Stimulated activated CD4-positive, alpha-beta T cell treated with anti-CD3 and anti-CD28 coated beads, Interleukin-1b, Interleukin-23, amount 100 ng/mL, for 48 hours (primary cell): ENCODE results near the gene ARIH2.
A peak's percentile ranks its signal among the peaks of the same experiment; 100 is the strongest.
"Not testable (repeated sequence)": the region's sequence is repeated elsewhere in the genome, so short reads cannot be mapped to it uniquely, and the experiment has no call there.

Experiments
- DNase-seq: peaks from one replicate; pipeline ENCODE4 v3.0.0-alpha.2; 2020

Gene ARIH2

DNA sequence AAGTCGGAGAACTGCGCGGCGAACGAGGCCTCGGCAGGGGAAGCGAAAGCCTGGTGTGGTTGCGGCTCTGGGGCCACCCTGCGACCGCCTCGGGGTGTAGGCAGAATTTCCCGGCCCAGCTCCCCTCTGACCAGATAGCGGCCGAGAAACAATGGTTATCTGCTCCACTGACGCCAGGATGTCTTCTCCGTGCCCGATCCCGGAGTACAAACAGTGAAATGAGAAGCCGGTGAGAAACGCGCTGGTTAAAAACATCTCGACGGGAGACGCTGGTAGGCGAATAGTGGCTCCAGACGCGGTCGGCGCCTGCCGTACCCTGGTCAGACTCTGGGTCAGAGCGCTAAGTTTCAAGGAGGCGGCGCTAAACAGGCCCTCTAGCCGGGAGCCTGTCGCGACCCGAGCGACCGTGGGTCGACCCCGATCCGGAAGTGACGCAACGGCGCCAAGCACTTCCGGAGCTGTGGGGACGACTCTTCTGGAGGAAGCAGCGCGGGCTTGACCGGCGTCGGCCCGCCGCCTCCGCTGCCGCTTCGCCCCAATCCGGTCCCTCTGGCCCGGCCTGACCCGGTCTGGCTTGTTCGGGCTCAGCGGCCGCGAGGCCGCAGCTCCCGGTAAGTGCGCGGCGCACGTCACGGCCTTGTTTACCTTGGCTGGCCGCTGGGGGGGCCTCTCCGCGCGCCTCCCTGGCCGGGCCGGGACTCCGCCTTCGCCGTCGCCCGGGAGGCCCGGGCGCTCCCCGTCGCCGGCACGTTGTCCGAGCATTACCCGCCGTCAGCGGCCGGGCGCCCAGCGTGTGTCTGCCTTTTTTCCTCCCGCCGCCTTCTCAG is at the start of gene ARIH2:
Gene ARIH2, plus strand, starts transcription at position 455 of the 827 bp plus-strand sequence. CDS start 8,717 bp downstream, outside the sequence.
- DNase-seq: peak; percentile 90

GRCh38 chr3:48877671-48878070 is 41.0 kb upstream of the ARIH2 start:
- no peak for DNase-seq

DNA sequence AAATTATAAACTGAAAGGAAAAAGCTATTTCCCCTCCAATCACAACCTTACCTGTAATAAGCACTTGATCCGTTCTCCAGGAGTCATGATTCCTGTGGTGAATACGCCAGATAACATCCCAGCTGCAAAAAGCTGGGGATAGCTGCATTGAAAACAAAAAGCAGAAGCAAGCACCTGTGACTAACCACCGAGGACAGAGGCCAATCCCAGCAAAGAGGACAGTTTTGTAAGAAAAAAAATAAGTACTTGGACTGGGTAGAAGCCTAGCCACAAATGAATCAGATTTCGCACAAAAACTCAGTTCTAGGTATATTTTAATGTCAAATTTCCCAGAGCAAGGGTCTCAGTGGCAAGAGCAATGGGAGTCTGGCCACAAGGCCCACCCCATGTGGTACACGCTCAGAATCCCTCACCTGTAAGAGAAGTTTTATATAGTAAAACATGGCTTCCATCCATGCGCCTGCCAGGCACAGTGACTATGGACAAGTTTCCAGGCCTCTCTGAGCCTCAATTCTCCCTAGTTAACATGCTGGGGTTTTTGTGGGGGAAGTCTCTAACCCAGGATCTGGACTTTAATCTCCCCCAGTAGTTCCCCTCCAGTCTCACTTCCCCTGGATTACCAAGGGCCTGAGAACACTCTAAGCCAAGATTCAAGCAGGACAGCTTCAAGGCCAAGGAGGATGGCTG is 39.2 kb upstream of the ARIH2 start:
- DNase-seq: no peak

DNA sequence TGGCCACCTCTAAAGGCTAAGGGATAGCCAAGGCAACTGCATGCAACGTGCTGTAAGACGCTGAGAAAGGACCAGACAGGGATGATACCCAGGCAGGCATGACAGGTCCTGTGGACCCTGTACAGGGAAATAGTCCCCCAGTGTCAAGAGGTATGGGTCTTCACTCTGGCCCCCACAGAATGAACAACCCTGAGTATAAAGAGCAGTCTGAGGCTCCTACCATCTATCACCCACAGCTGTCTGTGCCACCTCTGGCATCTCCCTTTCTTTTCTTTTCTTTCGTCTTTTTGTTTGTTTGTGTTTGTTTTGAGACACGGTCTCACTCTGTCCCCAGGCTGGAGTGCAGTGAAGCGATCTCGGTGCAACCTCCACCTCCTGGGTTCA is 38.7 kb upstream of the ARIH2 start:
- DNase-seq: no peak

DNA sequence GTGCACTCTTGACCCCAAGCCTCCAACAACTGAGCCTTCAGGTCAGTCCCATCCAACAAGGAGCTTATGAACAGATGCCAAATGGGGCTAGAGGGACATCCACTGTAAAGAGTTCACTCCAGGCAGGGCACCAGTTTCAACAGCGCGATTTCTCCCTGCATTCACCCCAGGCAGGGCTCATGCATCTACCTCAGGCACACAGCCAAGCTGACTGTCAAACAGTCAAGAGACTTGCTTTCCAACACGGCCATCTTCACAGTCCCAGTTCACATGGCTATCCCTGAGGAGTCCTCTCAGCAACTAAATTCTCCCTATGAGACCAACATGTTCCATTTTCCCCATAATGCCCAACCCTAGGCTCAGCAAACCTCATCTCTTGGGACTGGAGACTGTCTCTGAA is 37.6 kb upstream of the ARIH2 start:
- DNase-seq: no peak

- DNase-seq: no peak
These were observed 37.0 kb upstream of the ARIH2 start for GRCh38 chr3:48881652-48882114.

- DNase-seq: no peak
These were observed 32.9 kb upstream of the ARIH2 start for GRCh38 chr3:48885753-48886152.

- DNase-seq: no peak
These were observed 27.0 kb upstream of the ARIH2 start for GRCh38 chr3:48891606-48892005.

DNA sequence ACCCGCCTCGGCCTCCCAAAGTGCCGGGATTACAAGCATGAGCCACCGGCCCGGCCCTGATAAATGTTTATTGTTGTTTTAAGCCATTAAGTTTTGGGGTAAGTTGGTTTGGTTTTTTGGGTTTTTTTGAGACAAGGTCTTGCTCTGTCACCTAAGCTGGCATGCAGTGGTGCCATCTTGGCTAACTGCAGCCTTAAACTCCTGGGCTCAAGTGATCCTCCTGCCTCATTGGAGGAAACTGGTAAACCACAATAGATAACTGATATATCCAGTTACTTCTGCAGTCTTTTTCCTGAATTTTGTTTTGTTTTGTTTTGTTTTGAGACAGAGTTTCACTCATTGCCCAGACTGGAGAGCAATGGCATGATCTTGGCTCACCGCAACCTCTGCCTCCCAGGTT is 24.1 kb upstream of the ARIH2 start:
- no peak for DNase-seq

DNA sequence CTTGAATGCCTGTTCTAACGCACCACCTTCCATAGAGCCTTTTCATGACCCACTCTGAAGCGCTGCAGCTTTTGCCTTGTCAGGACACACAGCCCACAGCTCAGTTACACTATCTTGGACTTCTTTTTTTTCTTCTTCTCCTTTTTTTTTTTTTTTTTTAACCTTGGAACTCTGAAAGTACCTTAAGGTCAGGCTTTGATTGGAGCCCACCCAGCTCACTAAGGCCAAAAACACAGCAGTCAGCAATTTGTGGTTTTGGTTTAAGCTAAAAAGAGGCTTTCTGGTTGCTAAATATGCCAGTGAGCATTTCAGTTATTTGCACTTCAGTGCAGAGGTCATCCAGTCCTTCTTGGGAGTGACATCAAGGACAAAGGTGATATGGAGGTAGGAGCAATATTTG is 21.7 kb upstream of the ARIH2 start:
- DNase-seq: no peak

DNA sequence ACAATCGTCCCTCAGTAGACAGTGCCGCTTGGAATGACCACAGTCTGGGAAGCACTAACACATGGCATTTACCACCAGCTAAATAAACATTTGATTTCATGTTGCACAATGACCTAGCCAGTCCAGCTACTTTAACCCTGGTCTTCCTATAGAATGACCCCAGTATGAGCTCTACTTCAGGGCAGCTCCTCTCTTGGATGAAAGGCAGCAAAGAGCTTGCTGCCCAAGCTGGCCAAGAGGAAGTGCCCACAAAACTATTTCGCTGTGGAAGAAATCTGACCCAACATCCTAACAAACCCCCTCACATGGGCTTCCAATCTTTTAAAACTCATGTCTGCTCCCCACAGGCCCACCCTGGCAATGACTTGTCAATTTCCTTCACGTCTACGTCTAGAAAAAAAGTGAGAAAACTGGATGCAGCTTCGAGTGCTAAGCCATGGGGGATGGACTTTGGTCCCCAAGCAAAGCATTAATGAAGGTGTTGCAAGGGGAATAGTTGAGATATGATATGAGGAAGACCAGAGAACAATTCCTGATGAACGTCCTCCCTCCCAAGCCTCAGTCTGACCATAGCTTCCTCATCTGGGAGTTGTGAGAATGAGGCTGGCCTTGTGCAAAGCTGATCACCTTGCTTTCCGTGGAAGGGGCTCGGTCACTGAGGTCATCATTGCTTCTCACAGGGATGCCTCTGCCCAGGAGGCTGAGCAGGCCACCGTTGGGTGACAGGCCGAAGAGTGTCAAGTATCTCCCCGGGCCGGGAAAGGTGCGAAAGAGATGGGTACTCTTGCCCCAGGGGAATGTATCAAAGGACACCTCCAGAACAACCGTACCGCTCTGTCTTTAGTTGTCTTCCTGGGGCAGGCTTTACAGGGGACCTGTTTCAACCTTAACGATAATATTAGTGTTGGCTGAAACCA is 20.9 kb upstream of the ARIH2 start:
- no peak for DNase-seq

GRCh38 chr3:48898383-48899234 is 20.0 kb upstream of the ARIH2 start, which contains the start of gene SLC25A20:
Gene SLC25A20 (minus strand): TSS chr3:48898882. CDS start chr3:48898794, 88 bp downstream.
- DNase-seq: peak; percentile 92

- no peak for DNase-seq
These were observed 19.4 kb upstream of the ARIH2 start for GRCh38 chr3:48899273-48899672.

- not testable (repeated sequence) for DNase-seq
These were observed 11.6 kb upstream of the ARIH2 start for GRCh38 chr3:48907026-48907425.

DNA sequence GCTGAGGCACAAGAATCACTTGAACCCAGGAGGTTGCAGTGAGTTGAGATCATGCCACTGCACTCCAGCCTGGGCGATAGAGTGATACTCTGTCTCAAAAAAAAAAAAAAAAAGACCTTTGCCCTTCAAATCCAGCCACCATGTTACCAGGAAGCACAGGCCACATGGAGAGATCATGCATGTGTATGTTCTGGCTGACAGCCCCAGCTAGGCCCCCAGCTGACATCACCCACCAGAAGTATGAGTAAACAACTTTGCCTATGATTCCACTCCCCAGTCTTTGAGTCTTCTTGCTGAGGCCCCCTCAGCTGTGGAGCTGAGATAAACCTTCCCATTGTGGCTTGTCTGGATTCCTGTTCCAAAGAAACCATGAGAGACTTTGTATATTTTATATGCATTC is 3.3 kb upstream of the ARIH2 start:
- peak; percentile 44 for DNase-seq

DNA sequence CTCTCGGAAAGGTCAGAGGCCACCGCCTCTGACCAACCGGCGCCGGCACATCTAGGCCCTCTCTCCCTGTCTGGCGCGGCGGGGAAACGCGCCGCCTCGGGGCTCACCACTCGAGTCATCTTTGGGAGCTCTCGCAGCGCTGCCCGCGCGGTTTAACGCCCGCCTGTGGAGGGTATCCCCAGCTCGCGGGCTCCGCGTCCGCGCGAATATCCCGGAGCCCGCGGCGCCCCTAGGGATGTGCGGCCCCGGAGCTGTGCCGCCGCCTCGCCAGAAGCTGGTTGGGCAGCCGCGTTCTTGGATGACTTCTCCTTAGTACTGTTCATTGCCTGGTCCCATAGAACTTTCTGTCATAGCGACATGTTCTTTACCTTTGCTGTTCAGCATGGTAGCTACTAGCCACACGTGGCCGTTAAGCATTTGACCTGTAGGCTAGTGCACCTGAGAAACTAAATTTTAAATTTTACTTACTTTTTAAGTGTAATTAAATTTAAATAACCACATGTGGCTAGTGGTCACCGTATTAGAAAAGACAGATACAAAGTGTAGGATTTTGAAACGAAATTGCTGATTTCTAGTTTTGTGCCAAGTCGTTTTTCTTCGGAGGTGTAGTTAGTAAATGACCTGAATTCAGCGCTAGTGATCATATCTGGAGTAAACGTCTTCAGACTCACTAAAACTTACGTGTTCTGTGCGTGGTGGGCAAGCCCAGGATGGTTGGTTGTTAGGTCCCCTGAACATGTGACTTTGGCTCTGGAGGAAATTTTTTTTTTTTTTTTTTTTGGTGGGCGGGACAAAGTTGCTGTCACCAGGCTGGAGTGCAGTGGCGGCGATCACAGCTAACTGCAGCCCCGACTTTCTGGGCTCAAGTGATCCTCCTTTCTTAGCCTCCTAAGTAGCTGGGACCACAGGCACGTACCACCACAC is 835 bp downstream of the ARIH2 start:
- DNase-seq: peak; percentile 75

GRCh38 chr3:48926425-48927392 is 8.1 kb downstream of the ARIH2 start:
- DNase-seq: peak; percentile 32

DNA sequence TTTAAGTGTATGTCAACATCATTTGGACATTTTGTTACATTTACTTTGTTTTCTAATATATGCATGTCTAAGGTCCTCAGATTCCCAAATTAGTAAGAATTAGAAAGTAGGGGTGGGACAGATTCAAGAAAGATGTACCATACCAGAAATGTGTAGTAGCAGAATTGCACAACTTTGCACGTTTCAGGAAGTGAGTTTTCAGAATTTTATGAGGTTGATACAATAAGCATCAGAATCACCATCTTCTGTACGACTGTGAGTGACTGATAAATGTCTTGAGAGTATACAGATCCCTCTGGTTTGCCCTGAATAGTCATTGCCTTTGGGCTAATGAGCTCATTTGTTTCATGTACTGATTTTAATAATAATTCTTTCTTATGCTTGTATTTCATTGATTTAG is 9.3 kb downstream of the ARIH2 start:
- DNase-seq: no peak

- no peak for DNase-seq
These were observed 10.0 kb downstream of the ARIH2 start for GRCh38 chr3:48928679-48929078.
